ENCODE results near the gene HSD17B2. TPM values are rescaled to one million over a fixed set of nuclear protein-coding genes. Genes with fewer than 3 reads are reported as not detected.
"Not testable (repeated sequence)": the region's sequence is repeated elsewhere in the genome, so short reads cannot be mapped to it uniquely, and the experiment has no call there.

Gene HSD17B2
- total RNA-seq, 1 donor from 2014 or later: 0.47 TPM

DNA sequence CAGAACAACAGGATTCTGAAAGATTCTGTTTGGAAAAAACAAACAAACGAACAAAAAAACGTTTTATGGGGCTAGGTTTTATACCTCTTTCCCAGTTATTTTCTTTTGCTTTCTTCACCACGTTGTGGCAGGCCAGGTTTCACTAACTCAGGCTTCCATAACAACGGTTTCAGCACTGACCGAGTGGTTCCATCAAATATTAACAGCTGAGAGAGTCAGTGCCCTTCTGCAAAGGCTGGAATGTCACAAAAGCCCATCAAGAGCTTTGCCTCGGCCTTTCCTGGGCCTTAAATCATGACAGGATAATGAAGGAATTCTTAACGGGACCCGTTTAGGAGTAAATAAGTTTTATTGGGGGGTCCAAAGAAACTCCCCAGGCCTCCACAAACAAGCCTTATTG is 100.8 kb downstream of the HSD17B2 start:
- no peak for DNase-seq

DNA sequence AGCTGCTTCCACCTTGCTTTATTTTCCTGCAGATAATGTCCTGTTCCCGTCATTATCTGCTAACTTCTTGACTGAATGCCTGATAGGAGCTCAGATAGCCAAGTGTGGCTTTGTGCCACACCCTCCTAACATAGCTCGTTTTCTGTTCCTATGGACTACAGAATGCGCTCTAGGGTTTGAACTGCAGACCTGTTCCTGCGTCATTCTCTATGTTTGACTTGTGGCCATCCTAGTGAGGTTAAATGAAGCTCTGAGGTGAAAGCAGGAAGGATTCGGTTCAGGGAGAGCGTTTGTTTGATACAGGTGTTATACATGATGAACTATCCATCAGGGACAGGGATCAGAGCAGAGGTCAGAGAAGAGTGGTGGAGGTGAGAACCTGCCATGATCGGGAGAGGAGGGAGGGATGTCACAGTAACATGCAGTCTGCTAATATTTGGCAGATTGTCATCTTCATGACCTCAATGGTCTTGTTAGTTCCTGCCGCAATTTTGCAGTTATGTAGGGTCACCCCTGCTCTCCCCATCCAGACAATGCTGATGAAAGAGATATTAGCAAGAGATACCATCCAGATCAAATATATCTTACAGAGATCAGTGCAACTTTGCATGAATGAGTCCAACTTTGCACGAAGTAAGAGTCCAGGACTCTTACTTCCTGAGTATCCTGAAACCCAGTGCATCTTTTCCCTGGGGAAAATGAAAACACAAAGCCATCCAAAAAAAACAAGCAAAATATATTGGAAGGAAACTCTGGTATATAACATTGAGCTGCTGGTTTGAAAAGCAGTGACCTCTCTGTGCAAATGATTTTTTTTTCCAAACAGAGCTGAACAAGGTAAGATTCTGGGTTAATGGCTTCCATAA is 102.1 kb downstream of the HSD17B2 start:
- DNase-seq: no peak

DNA sequence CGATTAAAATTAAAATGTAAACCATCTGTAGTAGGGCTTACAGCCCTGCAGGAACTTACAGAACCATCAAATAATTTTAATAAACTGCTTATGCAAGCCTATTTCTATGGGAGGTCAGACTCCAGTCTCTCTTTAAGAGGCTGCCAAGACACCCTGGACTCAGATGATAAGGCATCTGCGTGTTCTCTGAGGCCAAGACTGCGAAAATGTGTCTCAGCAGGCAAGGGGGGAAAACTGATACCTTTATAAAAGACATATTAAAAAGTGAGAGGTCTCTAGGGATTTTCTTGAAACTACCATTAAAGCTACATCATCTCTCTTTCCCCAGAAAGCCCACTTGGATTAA is 102.7 kb downstream of the HSD17B2 start:
- DNase-seq: no peak

DNA sequence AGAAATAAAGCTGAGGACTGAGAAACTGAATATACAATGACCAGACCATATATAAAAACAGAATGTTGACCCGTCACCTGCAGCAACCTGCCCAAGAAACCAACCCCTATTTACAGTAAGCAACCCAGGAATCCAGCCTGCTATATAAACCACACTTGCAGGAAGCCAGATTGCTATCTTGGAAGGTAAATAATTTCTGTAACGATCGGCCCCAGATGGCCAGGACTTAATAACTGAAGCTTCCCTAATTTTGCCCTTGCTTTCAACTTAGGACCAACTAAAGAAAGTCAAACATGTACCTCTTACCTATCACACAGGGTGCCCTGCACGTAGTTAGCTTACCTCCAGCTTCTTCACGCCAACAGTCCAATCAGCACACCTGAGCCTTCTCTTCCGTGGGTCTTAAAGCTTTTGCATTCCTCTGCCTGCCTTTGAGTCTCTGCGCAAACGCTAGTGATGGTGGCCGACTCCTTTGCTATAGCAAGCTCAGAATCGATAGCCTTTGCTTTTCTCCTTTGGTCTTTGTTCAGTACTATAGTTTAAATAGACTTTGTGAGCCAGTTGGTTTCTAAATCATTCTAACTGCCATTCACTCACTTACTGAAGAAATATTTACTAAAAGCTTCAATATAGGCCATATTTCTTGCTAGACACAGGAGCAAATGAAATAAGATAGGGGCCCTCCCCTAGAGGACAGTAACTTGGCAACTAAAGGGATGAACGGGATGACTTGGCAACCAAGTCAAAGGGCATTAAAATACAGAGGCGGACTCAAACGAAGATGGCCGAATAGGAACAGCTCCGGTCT is 103.6 kb downstream of the HSD17B2 start:
- DNase-seq: no peak

DNA sequence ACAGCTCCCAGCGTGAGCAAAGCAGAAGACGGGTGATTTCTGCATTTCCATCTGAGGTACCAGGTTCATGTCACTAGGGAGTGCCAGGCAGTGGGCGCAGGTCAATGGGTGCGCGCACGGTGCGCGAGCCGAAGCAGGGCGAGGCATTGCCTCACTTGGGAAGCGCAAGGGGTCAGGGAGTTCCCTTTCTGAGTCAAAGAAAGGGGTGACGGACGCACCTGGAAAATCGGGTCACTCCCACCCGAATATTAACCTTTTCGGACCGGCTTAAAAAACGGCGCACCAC is 104.2 kb downstream of the HSD17B2 start:
- DNase-seq: not testable (repeated sequence)

DNA sequence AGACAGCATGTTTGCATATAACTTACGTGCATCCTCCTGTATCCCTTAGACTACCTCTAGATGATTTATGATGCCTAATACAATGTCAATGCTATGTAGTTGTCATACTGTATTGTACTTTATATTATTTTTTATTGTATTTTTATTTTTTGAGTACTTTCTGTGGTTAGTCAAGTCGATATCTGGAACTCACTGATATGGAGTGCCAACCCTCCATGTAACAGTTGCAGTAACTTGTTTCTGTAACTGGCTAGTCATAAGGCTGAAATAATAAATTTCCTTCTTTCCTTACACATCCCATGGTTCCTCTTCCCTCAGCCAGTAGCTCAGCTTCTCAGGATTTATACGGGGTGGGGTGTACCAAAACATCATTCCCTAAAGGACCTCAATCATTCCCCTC is 111.5 kb downstream of the HSD17B2 start:
- DNase-seq: no peak

DNA sequence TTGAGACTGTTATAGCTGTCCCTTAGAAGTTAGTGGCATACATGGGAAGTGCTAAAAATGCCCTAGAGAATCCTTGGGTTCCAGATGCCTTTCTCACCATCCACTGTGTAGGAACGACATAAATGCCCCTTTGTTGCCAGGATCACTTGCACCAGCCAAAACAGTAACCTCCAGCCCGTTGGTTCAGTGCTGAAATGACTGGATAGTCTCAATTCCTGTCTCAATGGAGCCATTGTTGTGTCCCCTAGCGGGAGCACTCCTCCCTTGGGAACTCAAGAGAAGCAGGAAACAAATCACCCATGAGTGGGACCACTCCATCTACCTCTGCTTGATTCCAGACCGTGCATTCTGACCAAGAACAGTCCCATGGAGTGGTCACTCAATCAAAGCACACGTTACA is 111.9 kb downstream of the HSD17B2 start:
- peak; percentile 24 for DNase-seq

DNA sequence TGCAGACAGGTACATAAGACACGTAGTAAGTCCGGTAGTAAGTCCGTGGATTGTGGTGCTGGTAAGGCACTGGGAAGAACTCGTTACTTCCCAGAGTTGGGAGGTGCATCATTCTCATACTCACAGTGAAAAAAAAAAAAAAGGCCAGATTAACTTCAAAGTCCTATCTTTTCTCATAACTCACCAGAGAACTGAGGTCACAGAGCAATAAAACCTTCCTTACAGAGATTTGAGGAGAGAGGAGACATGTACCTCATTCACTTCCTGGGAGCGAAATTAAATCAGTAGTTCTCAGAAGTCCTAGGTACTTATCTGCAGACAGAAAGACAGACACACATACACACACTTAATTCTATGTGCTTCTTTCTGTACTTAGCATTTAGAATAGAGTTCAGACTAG is 112.5 kb downstream of the HSD17B2 start:
- no peak for DNase-seq

Other genes with a start within 250 kb of the HSD17B2 start
- gene SDR42E1, start 23.8 kb upstream of the HSD17B2 start, total RNA-seq: not detected
- 25.3 TPM for gene MPHOSPH6, start 135.0 kb downstream of the HSD17B2 start, total RNA-seq

All from occipital lobe (tissue), 2 donors.